ENCODE measurements around the gene PRKG1.

The PRKG1 gene

GRCh38 chr10:51074238-51075028 is at the start of gene PRKG1:
Gene PRKG1, plus strand, starts transcription at chr10:51074487.
- H3K4me3 ChIP-seq (ENCODE audit: low read depth, low read length): no peak within 1 kb of the TSS
- TF ChIP-seq CTCF (IDR thresholded peaks at IDR 0.05; ENCODE audit: borderline replicate concordance, insufficient read depth, low read depth, low read length): no peak

GRCh38 chr10:51028420-51028819 is 45.9 kb upstream of the PRKG1 start:
- H3K4me3 ChIP-seq (ENCODE audit: low read depth, low read length): no peak overlapping the region

GRCh38 chr10:51029172-51029641 is 45.1 kb upstream of the PRKG1 start:
- no peak overlapping the region for H3K4me3 ChIP-seq (ENCODE audit: low read depth, low read length)
- TF ChIP-seq CTCF (IDR thresholded peaks at IDR 0.05; ENCODE audit: borderline replicate concordance, insufficient read depth, low read depth, low read length): no peak

More at GRCh38 chr10:51028420-51028819, 45.9 kb upstream of the PRKG1 start:
- no peak for TF ChIP-seq CTCF (IDR thresholded peaks at IDR 0.05; ENCODE audit: borderline replicate concordance, insufficient read depth, low read depth, low read length)

GRCh38 chr10:51030480-51030879 is 43.8 kb upstream of the PRKG1 start:
- H3K4me3 ChIP-seq (ENCODE audit: low read depth, low read length): no peak overlapping the region
- TF ChIP-seq CTCF (IDR thresholded peaks at IDR 0.05; ENCODE audit: borderline replicate concordance, insufficient read depth, low read depth, low read length): no peak

GRCh38 chr10:51031950-51032349 is 42.3 kb upstream of the PRKG1 start:
- TF ChIP-seq CTCF (IDR thresholded peaks at IDR 0.05; ENCODE audit: borderline replicate concordance, insufficient read depth, low read depth, low read length): no peak
- no peak overlapping the region for H3K4me3 ChIP-seq (ENCODE audit: low read depth, low read length)

GRCh38 chr10:51034769-51035168 is 39.5 kb upstream of the PRKG1 start:
- no peak overlapping the region for H3K4me3 ChIP-seq (ENCODE audit: low read depth, low read length)
- no peak for TF ChIP-seq CTCF (IDR thresholded peaks at IDR 0.05; ENCODE audit: borderline replicate concordance, insufficient read depth, low read depth, low read length)

- no peak for TF ChIP-seq CTCF (IDR thresholded peaks at IDR 0.05; ENCODE audit: borderline replicate concordance, insufficient read depth, low read depth, low read length)
- no peak overlapping the region for H3K4me3 ChIP-seq (ENCODE audit: low read depth, low read length)
Observed at GRCh38 chr10:51035344-51035743, 38.9 kb upstream of the PRKG1 start.
